Activated CD8-positive, alpha-beta memory T cell treated with anti-CD3 and anti-CD28 coated beads, Interleukin-2, amount 50 U/mL, for 4 hours (primary cell): ENCODE results near the gene RSL1D1.
"Not testable (repeated sequence)": the region's sequence is repeated elsewhere in the genome, so short reads cannot be mapped to it uniquely, and the experiment has no call there.

Source experiments
- DNase-seq: peaks from one replicate; pipeline ENCODE4 v3.0.0-alpha.2; 2020

RSL1D1 gene

GRCh38 chr16:11797166-11797956, 54.0 kb downstream of the RSL1D1 start, which contains the start of gene ZC3H7A:
TSS of gene ZC3H7A (minus strand) at chr16:11797258. CDS start at chr16:11782354, 14,904 bp downstream.
- DNase-seq = peak; percentile 92

GRCh38 chr16:11796227-11797165, 54.8 kb downstream of the RSL1D1 start:
- peak; percentile 19 for DNase-seq

GRCh38 chr16:11795887-11796226, 55.5 kb downstream of the RSL1D1 start:
- no peak for DNase-seq

GRCh38 chr16:11794996-11795886, 56.1 kb downstream of the RSL1D1 start:
- no peak for DNase-seq

GRCh38 chr16:11794447-11794846, 56.9 kb downstream of the RSL1D1 start:
- no peak for DNase-seq

GRCh38 chr16:11793840-11794239, 57.5 kb downstream of the RSL1D1 start:
- no peak for DNase-seq

- DNase-seq = no peak
Observed at GRCh38 chr16:11792410-11793241, 58.7 kb downstream of the RSL1D1 start.

GRCh38 chr16:11791144-11791828, 60.1 kb downstream of the RSL1D1 start:
- DNase-seq = no peak

GRCh38 chr16:11788914-11789313, 62.4 kb downstream of the RSL1D1 start:
- no peak for DNase-seq

- not testable (repeated sequence) for DNase-seq
Observed at GRCh38 chr16:11784980-11785599, 66.3 kb downstream of the RSL1D1 start.

GRCh38 chr16:11784381-11784780, 67.0 kb downstream of the RSL1D1 start:
- not testable (repeated sequence) for DNase-seq

- DNase-seq = no peak
Observed at GRCh38 chr16:11784038-11784369, 67.3 kb downstream of the RSL1D1 start.
